Measurements from ENCODE around the gene MIGA2.
"Not testable (repeated sequence)": the region's sequence is repeated elsewhere in the genome, so short reads cannot be mapped to it uniquely, and the experiment has no call there.

The MIGA2 gene

DNA sequence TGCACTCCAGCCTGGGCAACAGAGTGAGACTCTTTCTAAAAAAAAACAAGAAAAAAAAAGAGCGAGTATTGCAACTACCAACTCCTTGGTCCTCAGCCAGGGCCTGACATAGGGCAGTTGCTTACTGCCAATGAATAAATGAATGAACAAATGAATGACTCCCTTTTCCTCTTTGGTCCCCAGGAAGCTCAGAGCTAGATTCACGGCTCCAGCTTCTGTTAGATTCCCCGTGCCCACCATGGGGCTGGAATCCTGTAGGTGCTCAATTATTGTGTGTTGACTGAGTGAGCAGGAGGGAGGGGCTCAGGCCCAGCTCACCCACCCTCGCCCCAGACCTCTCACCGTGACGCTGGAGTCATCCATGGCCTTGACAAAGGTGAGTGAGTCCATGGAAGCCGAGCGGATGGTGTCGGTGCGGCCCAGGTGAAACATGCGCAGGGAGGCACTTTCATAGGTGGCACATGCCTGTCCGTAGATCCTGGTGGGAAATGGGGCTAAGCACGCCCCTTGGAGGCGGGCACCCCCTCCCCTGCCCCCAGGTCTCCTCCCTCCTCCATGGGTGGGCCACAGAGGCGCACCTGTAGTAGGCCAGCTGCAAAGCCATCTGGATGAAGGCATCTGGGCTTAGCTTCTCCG is 61.4 kb downstream of the MIGA2 start:
- no peak for DNase-seq (ENCODE audit: extremely low read depth in 1 of 2, low read depth in 1 of 2)

DNA sequence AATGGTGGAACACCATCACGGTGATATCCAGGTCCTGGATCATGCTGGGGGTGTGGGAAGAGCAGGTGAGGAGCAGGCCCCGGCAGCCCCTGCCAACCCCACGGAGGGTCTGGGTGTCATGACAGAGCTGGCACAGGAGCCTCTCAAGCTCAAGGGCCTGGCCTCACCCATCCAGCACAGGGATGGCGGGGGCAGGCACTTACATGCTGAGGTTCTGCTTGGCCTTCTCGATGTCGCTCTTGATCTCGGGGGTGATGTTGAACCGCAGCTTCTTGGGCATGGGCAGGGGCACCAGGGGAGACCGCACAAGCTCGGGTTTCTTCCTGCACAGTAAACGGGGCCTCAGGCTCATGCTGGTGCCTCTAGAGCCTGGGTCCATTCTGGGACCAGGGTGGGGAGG is 61.9 kb downstream of the MIGA2 start:
- no peak for DNase-seq (ENCODE audit: extremely low read depth in 1 of 2, low read depth in 1 of 2)

DNA sequence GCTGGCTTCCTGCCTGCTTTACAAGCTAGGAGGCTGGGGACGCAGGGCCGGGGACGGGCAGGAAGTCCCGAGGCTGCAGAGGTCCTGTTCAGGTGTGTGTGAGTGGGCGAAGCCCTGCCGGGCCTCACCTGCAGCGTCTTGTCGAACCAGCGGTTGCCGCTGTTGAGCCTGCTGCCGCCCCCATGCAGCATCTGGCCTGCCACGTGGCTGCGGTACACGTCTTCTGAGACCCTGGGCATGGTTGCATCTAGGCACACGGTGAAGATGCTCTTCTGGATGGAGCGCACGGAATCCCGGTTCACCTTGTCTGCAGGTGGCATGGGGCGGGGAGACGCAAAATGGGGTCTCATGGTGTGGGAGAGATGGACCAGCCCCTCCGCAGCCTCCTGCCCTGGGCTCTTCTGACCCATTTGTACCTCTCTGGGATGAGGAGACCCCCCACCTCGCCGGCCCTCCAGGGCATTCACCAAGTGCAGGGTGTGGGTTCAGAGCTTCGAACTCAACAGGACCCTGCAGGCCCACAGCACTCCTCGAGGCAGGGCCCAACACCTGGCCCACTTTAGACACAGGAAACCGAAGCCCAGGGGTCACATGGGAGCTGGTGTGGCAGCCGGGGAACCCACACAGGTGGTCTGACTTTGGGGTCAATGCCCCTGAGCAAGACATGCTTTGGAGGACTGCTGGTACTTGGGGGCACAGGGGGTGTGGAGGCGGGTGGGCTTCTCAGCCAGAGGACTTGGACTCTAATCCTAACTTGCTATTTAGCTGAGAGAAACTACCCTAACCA is 64.2 kb downstream of the MIGA2 start:
- no peak for DNase-seq (ENCODE audit: extremely low read depth in 1 of 2, low read depth in 1 of 2)

GRCh38 chr9:129101279-129101678 is 64.9 kb downstream of the MIGA2 start:
- no peak for DNase-seq (ENCODE audit: extremely low read depth in 1 of 2, low read depth in 1 of 2)

- no peak for DNase-seq (ENCODE audit: extremely low read depth in 1 of 2, low read depth in 1 of 2)
These were observed 65.7 kb downstream of the MIGA2 start for GRCh38 chr9:129102095-129102525.

GRCh38 chr9:129102791-129103594 is 66.6 kb downstream of the MIGA2 start:
- no peak for DNase-seq (ENCODE audit: extremely low read depth in 1 of 2, low read depth in 1 of 2)

GRCh38 chr9:129103595-129103965 is 67.2 kb downstream of the MIGA2 start:
- no peak for DNase-seq (ENCODE audit: extremely low read depth in 1 of 2, low read depth in 1 of 2)

DNA sequence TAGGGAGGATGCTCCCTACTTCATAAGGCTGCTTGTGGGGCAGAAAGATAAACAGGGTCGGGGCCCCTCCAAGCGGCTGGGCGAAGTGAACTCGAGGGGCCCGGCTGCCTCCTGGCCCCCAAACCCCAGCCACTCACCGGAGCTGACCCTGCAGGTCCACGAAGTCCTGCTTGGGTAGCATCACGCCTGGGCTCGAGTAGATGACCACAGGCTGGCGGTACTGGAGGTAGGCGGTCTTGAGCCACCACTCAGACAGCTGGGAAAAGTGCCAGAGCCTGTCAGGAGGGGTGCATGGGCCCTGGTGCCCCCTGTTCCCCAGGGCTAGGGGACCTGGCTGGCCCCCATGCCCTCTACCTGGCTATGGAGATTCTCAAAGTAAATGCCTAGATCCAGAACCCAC is 67.6 kb downstream of the MIGA2 start:
- no peak for DNase-seq (ENCODE audit: extremely low read depth in 1 of 2, low read depth in 1 of 2)

DNA sequence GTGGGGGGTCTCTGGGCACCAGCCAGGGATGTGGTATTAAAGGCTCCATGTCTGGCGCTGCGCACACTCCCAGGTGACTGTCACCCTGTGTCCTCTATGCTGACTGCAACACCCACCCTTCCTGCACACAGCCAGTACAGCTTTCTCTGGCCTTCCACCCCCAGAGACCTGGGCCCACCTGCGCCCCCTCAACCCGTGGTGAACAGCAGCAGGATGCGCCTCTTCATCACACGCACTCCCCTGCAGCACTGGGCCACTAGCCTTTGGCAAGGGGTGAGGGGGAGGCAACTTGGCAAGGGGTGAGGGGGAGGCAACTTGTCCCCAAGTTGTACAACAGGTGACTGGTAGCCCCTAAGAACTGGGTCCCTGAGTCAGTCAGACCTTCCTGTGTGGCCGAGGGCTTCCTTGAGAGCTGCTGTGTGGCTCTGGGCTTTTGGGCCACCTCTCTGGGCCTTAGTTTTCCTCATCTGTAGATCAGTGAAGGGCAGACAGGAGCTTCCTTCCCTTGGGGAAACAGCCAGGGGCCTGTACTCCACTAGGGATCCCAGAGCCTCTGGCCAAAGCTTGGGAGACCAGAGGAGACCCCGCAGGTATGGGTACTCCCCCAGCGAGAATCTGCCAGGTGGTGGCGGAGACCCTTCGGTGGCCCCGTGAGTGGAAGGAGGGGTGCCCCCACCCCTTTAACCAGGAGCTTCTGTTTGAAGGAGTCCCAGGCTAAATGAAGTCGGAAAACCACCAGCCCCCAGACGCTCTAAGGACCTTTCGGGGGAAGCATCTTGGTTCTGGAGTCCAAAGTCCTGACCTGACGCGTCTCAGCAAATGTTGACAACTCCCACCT is 69.7 kb downstream of the MIGA2 start:
- DNase-seq (ENCODE audit: extremely low read depth in 1 of 2, low read depth in 1 of 2) = no peak

- no peak for DNase-seq (ENCODE audit: extremely low read depth in 1 of 2, low read depth in 1 of 2)
These were observed 71.2 kb downstream of the MIGA2 start for GRCh38 chr9:129107651-129108050.

GRCh38 chr9:129108083-129108804 is 71.8 kb downstream of the MIGA2 start:
- no peak for DNase-seq (ENCODE audit: extremely low read depth in 1 of 2, low read depth in 1 of 2)

- DNase-seq (ENCODE audit: extremely low read depth in 1 of 2, low read depth in 1 of 2) = no peak
These were observed 72.5 kb downstream of the MIGA2 start for GRCh38 chr9:129108805-129109536.

GRCh38 chr9:129109537-129109903 is 73.1 kb downstream of the MIGA2 start:
- no peak for DNase-seq (ENCODE audit: extremely low read depth in 1 of 2, low read depth in 1 of 2)

DNA sequence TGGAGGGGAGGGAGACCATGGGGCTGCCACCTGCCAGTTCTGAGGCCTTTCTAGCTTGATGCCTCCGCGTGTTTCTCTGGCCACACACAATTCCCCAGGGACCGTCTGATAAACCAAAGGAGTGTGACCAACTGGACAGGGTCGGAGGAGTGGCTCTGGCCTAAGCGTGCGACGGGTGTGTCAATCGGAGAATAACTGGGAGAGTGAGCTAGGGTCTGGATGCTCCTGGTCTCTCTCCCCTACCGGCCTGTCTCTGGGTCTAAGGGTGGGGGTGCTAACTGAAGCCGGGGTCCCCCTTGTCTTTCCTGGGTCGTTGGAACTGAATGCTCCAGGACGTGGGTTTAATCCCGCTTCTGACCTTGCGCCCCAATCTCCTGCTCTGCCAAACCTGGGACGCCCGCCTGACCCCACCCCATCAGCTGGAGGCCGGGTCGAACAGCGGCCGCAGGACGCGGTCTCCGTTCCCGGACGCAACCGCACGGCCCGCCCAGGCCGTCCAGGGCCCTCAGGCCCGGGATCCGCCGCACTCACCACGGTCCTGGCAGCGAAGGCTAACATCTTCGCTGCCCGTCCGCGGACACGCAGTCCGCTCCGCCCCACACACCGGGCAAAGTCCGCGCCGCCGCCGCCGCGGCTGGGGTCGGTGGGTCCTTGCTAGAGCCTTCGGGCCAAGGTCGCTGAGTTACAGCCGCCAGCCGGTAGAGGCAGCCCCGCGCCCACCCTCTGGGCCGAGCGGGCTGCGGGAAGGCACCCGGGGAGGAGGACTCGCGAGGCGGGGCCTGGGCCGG is 73.7 kb downstream of the MIGA2 start:
- no peak for DNase-seq (ENCODE audit: extremely low read depth in 1 of 2, low read depth in 1 of 2)

DNA sequence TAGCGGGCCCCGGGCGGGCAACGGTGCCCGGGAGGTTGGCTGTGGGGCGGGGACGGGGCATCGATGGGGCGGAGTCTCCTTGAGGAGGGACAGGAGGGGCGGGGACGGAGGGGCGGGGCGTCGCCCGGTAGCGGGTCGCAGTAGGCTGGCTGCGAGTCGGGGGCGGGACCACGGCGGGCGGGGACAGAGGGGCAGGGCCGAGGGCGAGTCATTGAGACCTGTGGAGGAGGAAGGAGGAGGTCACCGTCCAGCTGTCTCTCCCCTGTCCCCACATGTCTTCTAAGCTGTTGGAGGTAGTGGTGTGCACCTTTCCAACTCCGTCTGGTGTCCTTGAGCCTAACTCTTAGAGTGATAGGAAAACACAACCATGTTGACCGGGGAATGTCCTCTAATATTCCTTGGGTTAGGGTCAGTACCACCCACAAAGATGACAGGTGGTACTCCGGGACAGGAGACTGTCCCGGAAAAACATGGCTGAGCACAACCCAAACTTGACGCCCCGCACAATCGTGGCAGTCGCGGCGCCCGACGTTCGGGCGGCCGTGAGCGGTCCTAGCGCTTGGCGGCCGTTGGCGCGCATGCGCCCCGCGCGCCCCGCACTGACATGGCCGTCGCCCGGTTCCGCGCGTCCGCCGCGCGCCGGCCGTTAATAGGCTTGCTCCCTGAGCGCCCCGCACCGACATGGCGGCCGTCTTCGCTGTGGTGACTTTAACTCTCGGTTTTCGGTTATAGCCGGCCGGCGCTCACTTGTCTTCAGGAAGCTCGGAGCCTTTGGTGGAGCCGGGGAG is 74.5 kb downstream of the MIGA2 start, which contains the start of the genes CRAT and PTPA:
Gene CRAT, minus strand, starts transcription at position 54 of the 788 bp plus-strand sequence. CDS start 284 bp downstream, outside the sequence.
Gene PTPA, plus strand, starts transcription at position 676 of the 788 bp plus-strand sequence. CDS start 186 bp downstream, outside the sequence.
- peak; percentile 91 to 96 for DNase-seq (ENCODE audit: extremely low read depth in 1 of 2, low read depth in 1 of 2)

- DNase-seq (ENCODE audit: extremely low read depth in 1 of 2, low read depth in 1 of 2) = peak; percentile 9
These were observed 75.2 kb downstream of the MIGA2 start for GRCh38 chr9:129111528-129112151.

DNA sequence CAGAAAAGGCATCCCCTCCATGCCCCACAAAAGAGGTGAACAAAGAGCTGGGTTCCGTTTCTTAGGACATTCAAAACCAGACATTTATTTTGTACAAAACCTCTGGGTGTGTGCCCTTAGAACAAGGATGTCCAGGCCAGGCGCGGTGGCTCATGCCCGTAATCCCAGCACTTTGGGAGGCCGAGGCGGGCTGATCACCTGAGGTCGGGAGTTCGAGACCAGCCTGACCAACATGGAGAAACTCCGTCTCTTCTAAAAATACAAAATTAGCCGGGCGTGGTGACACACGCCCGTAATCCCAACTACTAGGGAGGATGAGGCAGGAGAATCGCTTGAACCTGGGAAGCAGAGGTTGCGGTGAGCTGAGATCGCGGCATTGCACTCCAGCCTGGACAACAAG is 76.1 kb downstream of the MIGA2 start:
- not testable (repeated sequence) for DNase-seq (ENCODE audit: extremely low read depth in 1 of 2, low read depth in 1 of 2)

All from stimulated activated CD8-positive, alpha-beta memory T cell treated with anti-CD3 and anti-CD28 coated beads, Interleukin-7, amount 100 ng/mL, for 48 hours (primary cell).